HG02938 (cell line): ENCODE results near the gene PRLR.
"Not testable (repeated sequence)": the region's sequence is repeated elsewhere in the genome, so short reads cannot be mapped to it uniquely, and the experiment has no call there.

Experiments
- ATAC-seq: cut with Tn5 transposase; IDR thresholded peaks from one replicate; pipeline ENCODE4 v1.9.1; 2021; ENCODE audit warnings: mild to moderate bottlenecking, moderate library complexity; ENCODE audit not compliant: unreplicated experiment

Gene PRLR

DNA sequence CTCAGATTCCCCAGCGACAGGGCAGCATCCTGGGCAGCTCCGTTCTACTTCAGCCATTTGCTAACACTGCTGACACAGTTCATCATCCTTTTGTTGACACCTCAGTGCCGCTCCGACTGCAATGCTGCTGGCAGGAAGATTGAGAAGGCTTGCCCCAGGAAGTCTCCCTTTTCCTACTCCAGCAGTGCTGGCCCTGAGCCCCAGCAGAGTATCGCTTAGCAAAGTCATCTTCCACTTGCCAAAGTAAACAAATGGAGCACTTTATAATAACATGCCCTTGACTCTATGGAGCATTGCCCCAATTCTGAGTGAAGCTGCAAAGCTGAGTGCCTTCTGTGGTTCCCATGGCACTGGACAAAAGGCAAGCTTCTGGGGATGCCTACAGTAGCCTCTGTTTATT, 32.2 kb downstream of the PRLR start:
- ATAC-seq, result no peak

DNA sequence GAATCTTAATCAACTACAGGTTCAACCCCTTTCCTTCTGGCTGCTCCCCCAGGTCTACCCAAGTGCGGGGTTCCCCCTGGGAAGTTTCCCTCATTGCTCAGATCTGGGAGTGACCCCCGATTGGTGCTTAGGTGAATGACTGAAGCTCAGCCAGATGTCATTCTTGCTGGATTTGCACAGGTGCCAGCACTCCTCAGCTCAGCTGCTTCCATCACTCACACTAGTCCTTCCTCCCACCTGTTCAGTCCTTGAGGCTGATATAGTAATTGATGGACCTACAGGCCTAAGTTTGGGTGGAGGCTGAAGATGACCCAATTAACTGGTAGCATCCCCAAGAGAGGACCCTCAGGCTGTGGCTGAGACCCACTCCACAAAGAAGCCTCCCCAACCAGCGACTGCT, 32.9 kb downstream of the PRLR start:
- ATAC-seq, result no peak

DNA sequence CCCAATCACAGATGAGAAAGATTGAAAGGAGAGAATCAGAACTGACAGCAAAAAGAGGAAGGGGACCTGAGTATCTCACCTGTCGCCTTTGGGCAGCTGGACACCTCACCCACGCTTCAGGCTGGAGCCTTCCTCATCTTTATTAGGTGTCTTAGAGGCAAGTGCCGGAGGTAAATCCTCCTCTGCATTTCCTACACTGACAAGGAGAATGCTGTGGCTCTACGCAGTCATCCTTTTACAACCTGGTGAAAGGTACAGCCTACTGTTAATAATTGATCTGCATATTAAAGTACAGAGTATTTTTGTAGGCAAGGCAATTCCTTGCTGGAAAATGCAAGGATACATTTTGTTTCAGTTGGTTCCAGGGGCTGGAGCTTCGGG, 34.8 kb downstream of the PRLR start:
- no peak for ATAC-seq

DNA sequence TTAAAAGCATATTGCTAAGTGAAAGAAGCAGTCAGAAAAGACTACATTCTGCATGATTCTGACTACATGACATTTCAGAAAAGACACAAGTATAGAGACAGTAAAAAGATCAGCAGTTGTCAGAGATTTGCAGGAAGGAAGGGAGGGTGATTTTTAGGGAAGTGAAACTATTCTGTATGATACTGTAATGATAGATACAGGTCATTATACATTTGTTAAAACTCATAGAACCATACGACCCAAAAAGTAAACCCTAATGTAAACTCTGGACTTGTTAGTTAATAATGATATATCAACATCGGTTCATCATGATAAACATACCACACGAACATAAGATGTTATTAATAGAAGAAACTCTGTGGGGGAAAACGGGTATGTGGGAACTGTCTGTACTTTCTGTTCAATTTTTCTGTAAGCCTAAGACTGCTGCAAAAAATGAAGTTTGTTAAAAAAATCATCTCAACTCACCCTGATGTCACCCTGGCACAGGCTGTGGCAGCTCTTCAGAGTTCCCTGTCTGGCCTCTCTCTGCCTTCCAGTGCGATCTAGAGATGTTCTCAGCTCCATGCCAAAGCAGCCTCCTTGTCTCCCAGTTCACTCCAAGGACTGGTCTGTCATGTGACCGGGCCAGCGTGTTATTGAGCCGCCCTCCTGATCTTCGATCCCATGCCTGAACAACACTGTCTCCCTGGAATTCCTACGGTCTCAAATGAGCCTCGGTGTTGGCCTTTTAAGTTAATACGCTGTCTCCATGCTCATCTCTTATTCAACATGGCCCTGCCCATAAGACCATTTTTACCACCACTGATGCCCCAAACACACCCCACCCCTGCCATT, 35.4 kb downstream of the PRLR start:
- peak; percentile 98 for ATAC-seq

DNA sequence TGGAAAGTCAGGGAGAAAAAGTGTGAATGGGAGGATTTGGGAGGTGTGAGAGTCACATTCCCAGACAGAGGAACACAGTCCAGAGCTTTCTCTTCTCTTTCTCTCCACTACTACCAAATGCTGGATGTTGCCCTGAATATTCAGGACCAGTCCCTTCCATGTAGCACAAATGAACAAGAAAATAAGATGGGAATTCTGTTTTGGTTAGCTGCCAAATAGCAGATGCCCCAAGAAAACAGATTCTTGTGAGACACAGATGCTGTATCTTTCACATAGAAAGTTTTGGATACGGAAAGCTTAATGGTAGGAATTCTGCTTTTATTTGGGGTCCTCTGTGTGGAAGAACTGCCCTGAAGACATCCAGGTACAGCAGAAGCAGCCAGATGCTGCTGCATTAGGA, 37.8 kb downstream of the PRLR start:
- ATAC-seq, result no peak

DNA sequence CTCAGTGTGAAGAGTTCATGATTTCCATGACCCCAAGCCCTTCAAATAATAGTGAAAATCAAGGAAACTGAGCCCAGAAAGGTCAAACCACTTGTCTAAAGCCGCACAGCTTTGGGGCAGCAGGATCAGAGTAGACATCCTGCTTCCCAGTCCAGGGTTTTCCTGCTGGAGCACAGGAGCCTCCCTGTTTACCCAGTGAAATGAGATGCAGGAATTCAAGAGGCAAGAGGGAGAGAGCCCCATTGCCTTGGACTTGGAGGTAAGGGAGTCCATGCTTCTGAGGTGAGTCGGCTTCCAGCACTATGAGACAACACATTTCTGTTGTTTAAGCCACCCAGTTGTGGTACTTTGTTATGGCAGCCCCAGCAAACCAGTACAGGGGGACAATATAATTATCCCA, 40.5 kb downstream of the PRLR start:
- not testable (repeated sequence) for ATAC-seq

DNA sequence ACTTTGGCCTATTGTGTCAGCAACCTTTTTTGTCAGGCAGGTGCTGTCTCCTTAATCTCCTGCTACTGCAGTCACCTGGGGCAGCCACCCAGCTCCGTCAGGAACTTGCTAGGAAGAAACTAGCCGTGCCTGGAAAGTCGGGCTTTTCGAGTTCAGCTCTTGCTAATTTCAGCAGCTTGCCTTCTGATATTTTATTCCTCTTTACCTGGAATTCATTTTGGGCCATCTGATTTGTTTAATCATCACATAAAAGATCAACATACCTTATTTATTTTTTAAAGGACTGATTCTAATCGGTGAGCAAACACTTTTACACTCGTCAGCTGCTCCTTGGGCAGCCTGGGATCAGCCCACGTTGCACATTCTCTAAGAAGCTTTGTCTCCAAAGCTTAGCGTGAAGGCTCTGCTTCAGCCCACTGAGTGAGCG, 42.2 kb downstream of the PRLR start:
- ATAC-seq, result no peak

DNA sequence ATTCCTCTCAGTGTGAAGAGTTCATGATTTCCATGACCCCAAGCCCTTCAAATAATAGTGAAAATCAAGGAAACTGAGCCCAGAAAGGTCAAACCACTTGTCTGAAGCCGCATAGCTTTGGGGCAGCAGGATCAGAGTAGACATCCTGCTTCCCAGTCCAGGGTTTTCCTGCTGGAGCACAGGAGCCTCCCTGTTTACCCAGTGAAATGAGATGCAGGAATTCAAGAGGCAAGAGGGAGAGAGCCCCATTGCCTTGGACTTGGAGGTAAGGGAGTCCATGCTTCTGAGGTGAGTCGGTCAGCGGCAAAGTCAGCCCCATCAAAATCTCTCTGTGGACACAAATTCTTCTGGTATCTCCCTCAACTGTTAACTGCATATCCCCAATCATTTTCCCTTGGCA, 42.7 kb downstream of the PRLR start:
- not testable (repeated sequence) for ATAC-seq

DNA sequence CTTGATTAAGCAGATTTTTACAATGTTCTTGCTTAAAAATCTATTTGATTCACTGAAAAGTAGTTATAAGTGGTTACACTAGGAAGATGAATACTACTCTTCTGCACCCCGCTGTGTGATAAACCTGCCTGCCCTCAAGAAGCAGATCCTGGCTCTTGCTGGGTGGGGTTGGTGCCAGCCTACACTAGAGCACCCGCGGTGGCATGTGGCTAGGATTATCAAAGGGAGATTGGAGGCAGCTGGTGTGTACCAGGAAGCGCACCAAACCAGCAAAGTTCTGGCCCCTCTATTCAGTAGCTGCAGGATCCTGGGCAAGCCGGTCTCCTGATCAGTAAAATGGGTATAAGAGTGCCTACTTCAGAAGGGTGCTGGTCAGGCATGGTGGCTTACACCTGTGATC, 43.5 kb downstream of the PRLR start:
- ATAC-seq, result no peak

DNA sequence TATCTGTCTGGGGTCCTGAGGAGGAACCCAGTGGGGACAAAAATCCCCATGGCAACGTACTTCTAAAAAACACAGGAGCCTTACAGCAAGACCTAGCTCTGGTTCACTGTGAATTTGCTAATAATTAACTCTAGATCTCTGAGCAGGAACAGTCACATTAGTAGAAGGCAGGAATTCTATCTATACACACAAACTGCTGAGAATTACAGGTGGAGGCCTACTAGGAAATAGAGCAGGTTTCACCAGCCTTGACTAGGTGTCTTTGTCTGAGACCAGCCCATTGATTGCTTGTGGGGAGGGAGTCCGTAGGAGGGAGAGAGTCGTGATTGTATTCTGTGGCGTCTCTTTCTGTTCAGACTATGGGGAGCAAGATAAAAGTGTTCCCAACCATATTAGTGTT, 44.8 kb downstream of the PRLR start:
- no peak for ATAC-seq

DNA sequence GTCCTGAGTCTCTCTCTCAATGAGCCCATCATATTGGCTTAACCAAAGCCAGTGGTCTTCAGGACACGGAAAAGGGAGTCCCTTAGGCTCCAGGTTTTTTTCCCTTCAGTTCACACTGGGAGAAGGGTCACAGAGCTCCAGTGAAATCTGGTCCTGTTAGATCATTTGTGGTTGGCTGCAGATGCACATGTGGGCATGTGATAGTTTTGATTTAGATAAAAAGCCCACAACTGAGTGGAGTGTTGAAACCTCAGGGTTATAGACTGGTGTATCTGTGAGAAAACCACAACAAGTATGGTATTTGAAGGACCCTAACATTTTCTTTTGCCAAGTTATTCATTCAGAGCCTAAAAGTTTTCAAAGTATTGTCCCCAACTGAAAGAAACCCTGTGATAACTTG, 46.7 kb downstream of the PRLR start:
- no peak for ATAC-seq

DNA sequence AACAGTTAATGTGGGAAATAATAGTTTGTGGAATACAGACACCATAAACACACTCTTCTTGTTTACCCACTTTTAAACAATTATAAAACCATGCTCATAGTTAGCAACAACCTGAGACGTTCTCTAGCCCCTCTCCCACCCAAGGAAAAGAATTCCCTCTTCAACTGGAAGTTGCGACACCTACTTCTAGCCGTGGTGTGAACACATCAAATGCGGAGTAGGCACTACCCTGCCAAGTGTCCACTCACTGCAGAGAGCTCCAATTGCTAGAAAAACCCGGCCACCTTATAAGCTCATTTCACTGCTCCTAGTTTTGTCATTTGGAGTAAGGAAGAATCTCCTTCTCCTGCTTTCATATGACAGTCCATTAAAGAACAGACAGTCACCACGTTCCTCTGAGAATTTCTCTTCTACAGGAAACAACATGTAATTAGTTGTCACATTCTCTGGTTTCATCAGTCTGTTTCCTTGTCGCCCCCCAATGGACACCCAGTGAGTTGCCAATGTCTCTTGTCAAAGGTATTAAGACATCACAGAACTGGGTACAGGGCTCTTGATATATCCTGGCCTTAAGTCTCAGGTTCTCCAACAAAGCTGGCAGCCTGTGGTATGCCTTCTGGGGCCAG, 47.3 kb downstream of the PRLR start:
- peak; percentile 70 for ATAC-seq

DNA sequence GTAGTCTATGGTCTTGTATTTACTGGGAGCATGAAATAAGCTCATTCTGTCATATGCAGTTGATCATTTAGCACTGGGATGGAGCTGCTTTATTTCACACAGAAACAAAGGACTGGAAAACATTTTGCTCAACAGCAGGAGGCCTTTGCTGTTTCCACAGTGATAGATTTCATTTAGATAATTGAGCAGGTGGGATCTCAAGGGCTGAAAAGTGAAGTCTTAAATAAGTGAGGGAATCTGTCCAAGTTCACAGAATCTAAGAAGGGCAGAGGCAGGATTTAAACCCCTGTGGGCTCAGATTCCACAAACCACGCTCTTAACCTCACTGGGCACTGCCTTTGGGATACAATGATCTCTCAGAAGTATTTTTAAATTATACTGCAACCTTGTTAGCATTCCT, 47.8 kb downstream of the PRLR start:
- no peak for ATAC-seq

DNA sequence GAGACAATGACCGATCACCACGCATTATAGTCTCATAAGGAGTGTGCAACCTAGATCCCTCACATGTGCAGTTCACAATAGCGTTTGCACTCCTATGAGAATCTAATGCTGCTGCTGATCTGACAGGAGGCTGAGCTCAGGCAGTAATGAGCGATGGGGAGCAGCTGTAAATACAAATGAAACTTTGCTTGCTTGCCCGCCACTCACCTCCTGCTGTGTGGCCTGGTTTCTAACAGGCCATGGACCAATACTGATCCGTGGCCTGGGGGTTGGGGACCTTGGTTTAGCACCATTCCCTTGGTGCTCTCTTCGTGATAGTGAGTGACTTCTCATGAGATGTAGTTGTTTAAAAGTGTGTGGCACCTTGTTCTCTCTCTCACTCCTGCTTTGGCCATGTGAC, 50.2 kb downstream of the PRLR start:
- ATAC-seq, result no peak

DNA sequence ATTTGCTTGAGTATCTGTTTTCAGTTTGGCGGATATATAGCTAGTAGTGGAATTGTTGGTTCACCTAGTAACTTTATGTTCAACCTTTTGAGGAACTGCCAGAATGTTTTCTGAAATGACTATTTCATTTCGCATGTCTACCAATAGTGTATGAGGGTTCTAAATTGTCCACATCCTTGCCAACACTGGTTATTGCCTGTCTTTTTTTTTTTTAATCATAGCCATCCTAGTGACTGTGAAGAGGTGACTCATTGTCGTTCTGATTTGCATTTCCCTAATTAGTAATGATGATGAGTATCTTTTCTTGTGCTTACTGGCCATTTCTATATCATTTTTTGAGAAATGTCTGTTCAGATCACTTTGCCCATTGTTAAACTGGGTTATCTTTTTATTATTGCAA, 52.5 kb downstream of the PRLR start:
- ATAC-seq, result no peak

DNA sequence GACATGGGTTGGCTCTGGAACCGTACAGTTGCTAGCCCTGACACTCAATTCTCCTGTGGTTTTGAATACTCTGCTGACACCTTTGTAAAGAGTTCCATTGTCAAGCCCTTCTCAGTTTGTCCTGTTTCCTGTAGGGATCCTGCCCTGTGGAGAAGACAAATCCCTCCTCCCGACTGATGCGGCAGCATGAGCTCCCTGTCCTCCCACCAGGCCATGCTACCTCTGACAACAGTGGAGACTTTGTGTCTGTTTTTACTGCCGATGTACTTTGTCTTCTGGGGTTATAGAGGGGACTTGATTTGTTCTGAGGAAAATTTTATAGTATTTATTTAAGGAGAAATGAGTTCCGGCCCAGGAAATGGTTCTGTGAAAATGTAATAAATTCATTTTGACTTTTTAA, 57.8 kb downstream of the PRLR start:
- no peak for ATAC-seq

DNA sequence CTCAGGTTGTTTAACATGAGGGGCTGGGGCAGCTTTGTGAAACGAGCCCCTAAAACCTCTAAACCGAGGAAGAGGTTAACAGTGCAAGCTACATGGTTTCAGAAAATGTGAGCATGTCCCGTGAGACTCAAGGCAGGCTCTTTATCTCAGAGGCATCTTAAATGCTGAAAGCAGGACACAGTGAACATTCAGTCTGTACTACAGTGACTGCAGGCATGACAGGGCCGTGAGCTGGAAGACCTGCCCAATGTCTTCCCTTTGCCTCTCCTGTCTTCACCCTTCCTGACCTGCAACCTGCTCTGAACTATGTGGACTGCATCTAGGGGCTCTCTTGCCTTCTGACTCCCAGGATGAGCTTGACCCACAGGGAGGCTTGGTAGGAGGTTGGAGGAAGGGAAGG, 58.3 kb downstream of the PRLR start:
- ATAC-seq, result no peak

DNA sequence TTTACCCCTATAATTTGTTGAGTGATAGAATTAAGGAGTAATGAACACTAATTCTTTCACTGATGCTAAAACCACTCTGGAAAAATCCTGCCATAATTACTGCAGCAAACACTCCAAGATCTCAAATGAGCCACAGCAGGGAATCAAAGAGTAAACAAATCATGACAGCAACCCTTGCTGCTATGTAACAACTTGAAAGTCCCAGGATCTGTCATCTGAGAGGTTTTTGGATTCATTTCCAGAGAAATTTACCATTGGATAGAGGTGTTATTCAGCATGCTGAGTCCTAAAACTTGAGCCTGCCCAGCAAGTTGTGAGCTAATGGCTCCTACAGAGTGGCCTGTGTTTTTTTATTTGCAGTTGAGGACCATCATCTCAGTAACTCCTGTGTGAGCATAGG, 59.2 kb downstream of the PRLR start:
- ATAC-seq, result no peak

DNA sequence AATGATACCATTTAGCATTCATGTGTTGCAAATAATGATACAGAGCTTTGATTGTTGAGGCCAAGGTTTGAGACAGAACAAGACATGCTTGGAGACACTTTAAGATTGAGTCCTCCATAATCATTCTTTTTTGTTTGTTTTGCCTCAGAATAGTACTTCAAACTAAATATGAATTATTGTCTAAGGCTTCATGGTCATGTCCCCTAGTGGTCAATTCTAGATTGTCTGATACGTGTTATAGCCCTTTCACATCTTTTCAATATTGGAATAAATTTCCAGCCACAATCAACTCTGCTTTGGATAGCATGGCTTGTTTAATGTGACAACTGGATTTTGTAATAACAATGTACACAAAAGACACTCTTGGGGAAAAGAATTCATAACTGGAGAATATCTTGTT, 64.2 kb downstream of the PRLR start:
- ATAC-seq, result no peak

DNA sequence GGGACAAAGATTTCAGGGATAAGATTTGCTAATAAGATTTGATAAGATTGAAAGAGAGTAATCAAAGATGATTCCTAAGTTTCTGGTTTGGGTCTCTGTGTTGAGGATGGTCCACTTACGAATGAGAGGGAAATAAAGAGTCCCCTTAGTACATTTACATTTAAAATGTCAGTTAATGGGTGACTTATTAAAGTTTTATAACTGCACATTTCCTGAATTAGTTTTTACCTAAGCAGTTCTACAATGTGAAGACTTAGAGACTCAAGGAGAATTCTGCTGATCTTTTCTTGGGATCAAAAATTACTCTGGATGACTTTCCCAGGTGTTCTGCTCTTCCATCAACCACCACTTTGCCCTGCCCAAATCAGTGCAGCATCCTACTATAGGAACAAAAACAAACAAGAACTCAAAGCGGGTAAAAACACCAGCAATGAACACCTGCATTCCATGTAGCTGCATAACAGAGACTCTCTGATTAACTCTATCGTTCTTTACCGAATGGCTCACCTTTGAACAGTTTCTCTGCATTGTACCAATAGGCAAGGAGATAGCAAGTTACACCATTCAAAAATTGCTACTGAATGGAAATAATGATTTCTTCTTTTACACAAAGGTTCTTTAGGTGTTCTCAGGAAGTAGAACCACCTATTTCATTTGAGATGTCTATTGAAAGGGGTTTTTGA, 65.3 kb downstream of the PRLR start:
- ATAC-seq, result no peak

DNA sequence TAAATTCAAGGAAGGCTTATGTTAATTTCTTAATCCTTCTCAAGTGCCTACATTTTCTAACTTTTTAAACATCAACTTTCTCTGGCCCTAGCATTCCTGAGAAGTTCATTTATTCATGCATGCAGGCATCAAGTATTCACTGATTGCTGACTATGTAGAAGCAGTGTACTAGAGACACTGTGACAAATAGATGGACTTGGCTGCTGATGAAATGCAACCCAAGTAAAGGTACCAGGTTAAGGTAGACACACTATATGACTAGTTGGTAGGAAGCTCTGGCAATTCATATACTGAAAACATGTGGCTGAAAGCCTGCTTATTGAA, 66.6 kb downstream of the PRLR start:
- no peak for ATAC-seq
